ENCODE results near the gene PCDH1.
"Not testable (repeated sequence)": the region's sequence is repeated elsewhere in the genome, so short reads cannot be mapped to it uniquely, and the experiment has no call there.

Gene PCDH1

DNA sequence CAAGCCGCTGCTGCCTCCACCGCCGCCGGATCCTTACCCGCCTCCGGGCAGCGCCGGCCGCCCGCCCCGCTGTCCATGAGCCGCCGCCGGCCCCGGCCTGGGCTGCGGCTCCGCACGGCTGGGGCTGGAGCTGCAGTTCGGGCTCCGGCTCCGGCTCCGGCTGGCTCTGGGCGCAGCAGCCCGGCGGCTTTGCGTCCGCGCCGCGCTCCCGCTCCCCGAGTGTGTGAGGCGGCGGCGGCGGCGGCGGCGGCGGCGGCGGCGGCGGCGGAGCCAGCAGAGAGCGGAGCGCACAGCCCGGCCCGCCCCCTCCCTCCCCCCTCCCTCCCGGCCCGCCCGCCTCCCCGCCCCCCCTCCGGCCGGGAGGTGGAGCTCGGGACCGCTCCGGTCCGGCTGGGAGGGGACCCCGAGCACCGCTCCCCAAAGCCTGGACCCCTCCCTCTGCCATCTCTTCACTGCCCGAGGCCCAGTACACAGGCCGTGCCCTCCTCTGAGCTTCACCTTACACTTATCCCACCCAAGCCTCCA, at the start of gene PCDH1:
Gene PCDH1 (minus strand): TSS at position 225 of the 525 bp plus-strand sequence. CDS start 148 bp downstream, at position 77.
- no peak for DNase-seq (ENCODE audit: low read depth)

DNA sequence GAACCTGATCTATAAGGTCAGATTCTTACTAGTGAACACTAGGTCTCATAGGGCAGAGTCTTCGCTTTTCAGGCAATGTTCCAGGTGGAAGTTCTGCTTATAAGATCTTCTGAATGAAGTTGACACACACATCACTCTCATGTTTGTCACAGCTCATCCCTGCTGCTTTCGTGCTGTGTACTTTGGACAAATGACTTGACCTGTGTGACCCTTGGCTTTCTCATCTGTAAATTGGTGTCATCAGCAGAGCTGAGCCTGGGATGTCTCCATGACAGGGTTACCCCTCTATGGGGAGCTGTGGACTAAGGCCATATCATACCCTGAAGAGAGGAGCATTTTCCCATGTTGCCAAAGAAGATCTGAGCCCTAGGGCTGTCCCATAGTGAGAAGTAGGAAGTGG, 48.2 kb upstream of the PCDH1 start:
- no peak for DNase-seq (ENCODE audit: low read depth)

DNA sequence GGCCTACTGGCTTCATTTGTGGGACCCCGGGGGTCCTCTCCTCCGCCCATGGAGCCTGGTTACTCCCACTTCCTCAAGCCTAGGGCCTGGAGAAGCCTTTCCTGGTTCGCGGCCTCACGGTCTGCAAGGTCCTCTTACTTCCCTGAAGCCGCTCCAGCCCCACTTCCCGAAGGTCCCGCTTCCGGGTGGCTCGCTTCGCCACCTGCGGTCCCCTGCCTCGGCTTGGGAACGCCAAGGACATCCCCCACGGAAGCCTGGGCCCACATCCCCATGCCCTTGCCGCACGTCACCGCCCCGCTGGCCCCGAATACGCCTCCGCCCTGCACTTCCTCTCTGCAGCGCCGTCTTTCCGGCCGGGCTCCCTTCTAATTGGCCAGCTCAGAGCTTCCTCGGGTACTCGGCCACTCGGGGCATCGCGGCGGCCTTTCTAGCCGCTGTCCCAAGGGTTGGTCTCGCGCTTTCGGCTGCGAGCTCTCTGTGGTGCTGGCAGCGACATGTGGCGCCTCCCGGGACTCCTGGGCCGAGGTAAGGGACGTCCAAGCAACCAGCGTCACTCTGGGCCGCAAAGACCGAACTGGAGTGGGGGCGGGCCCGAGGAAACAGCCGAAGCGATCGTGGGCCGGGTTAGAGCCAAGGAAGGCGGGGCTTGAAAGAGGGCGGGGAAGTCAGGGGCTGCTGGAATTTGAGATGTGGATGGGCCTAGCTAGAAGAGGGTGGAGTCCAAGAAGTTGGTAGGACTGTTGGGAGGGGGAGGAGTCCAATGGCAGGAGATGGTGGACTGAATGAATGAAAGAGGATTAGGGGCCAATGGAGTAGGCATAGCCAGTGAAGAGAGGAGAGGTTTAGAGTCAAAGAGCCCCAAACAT, 45.5 kb upstream of the PCDH1 start, which contains the start of gene DELE1:
Gene DELE1 (plus strand): TSS at position 424 of the 866 bp plus-strand sequence. CDS start 71 bp downstream, at position 495.
- peak; percentile 85 for DNase-seq (ENCODE audit: low read depth)

DNA sequence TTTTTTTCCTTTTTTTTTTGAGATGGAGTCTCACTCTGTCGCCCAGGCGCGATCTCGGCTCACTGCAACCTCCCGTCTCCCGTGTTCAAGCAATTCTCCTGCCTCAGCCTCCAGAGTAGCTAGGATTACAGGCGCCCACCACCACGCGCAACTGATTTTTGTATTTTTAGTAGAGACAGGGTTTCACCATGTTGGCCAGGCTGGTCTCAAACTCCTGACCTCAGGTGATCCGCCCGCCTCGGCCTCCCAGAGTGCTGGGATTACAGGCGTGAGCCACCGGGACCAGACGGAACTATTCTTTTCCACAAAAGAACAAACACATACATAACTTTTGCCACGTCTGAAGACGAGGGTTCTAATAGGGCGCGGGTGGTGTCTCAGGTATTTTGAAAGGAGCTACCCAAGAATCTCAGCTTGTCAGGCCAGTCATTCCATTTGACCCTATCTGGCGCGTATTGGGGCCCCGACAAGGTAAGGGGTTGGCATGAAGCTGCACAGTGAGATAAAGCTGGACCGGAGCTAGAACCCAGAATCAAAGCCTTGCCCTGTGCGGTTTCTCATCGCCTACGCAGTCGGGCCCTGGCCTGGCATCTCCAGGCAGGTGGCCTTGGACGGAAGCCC, 44.7 kb upstream of the PCDH1 start:
- not testable (repeated sequence) for DNase-seq (ENCODE audit: low read depth)

DNA sequence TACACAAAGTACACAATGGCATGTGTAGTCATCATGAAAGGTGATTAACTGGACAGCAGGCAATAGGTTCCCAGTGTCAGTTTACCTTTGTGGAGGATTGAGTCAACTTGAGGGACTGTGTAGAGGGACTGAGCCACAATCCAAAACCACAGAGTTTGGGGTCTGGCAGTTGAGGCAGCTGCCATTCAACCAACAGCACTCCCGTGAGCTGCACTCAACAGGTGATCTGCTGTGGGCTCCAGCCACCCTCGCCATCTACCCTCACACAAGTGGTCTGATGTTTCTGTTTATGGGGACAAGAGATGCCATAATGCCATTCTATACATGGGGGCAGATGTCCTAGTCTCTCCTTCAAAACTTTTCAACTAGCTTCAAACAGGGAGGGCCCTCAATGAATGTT, 42.6 kb upstream of the PCDH1 start:
- DNase-seq (ENCODE audit: low read depth), result no peak

DNA sequence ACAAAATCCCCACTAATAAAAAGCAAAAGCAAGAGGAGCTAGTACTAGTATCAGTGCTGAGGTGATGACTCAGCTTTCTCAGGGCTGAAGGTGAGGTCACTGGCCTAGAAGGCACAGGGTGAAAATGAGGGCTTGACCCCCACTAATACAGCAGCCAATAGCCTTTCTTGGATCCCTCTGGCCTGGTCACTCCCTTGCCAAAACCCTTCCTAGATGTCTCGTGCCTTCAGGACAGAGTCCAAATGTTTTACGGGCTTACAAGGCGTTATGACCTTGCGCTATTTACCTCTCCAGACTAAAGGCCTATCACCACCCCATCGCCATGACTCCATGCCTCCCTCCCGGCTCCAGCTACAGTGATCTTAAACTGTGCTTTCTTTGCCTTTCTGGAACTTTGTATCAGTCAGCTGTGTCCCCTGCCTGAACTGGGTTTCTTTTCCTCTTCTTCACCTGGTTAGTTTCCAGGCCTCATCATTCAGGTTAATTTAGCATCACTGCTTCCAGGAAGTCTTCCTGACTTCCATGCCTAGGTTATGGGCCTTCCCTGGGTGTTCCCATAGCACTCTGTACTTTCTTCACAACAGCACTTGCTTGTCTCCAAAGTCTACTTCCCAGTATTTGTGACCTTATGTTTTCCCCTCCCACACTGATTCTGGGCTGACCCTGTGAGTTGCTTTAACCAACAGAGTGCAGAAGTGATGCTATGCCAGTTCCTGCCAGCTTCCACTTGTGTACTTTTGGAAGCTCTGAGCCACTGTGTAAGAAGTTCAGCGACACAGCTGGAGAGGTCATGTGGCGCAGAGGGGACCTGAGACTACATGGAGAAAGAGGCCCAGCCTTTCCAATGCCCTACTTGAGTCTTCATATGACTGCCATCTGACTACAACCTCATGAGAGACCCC, 41.3 kb upstream of the PCDH1 start:
- no peak for DNase-seq (ENCODE audit: low read depth)

DNA sequence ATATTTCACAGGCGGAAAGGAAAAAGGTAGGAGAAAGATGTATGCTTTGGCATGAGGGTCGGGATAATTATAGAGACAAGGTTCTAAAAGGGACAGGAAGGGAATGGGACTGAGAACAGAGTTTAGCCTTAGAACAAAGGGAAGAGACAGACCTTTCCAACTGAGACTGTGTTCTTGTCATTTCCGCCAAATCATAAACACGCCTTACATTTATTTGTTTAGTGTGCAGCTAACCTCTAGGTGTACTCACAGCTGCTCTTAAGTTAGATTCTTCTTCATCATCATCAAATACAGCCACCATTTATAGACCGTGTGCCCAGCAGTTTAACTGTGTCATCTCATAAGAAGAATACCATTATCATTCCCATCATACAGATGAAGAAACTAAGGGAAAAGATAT, 39.5 kb upstream of the PCDH1 start:
- DNase-seq (ENCODE audit: low read depth), result no peak

DNA sequence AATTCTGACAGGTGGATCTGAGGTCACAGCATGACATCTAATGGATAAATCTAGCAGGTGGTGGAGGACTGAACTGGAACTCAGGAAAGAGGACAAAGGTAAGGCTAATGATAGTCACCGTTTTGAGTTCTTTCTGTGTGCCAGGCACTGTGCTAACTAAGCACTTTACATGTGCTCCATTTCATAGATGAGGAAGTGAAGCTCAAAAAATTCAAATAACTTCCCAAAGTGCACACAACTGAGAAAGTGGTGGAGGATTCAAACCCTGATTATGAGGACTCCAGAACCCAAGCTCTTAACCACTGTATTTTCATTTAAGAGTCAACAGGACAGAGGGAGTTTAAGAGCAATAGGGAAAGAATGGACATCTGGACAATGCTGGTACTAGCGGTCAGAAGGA, 38.3 kb upstream of the PCDH1 start:
- DNase-seq (ENCODE audit: low read depth), result no peak

DNA sequence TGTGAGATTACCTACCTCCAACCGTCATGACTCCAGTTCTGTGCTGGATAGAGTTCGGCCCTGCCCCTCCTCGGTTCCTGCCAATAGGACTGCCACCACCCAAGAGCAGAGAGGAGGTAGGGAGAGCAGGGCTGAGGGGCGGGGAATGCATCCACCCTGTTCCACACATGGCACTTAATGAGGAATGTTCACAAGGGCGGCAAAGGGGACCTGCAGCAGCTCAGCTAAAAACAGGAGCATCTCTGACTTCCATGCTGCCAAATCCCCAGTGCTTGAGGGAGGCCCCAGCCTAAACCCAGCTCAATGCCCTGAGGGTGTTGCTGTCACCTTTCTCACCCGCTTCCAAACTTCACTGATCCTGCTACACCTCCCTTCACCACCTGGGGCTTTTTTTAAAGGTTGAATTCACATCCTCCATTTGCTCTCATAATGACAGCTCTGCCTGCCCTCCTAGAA, 37.7 kb upstream of the PCDH1 start:
- DNase-seq (ENCODE audit: low read depth), result no peak

DNA sequence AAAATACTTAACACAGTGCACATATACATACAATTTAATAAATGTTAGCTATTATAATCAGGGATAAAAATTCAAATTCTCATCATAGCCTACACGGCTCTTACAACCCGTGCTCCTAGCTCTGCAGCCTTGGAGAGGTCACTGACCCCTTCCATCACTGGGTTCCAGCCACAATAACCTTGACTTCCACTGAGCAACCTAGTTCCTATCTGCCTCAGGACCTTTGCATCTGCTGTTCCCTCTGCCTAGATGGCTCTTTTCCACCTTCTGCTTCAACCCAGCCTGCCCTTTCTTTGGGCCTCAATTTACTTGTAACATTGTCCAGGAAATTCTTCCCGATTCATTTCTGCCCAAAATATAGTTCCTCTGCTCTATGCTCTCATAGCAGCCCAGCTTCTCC, 36.6 kb upstream of the PCDH1 start:
- no peak for DNase-seq (ENCODE audit: low read depth)

DNA sequence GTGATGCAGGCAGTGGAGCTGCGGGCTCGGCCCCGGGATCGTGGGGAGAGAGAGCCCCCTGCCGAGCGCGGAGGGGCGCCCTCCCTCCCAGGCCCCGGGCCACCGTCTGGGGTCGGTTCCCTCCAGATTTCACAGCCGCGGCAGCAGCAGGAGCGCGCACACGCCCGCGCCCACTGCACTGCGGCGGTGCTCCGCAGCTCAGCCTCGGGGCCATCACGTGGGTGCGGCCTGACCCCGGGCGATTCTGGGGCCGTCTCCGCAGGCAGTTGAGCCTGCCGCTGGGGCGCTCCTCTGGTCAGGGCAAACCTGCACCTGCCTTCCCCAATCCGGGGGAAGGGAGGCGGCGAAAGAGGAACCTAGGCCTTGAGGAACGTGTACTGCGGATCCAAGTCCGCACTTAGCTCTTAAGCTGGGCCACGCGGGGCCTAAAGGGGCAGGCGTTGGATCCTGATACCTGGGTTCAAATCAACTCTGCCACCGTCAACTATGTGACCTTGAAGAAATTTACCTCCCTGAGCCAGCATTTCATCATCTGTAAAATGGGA, 36.1 kb upstream of the PCDH1 start:
- DNase-seq (ENCODE audit: low read depth), result no peak

DNA sequence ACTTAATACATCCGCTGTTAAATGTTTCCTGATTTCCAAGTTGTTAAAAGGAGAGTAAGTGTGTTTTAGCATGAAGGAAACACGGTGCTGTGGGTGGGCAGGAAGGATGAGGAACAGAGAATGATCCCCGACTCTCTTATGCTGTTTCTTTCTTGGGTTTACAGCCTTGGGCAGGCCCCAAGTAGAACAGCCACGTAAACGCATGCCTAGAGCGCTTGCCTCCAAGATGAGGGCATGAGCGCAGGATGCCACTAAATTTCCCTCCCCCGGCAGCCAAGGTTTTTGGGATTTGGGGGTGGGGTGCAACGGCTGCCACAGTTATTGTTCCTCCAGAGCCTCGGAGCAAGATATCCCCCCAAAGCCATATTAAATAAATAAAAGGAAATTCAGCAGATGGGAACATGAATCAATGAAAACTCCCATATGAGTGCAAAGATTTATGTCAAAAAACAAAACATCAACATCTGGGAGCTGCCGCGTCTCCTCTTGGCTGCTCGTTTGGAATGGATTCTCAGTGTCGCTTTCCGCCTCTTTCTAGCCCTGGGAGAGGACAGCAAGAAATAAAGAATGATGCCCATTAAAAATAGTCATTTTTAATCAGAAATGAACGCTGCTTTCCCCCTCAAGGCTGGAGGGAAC, 35.5 kb upstream of the PCDH1 start:
- DNase-seq (ENCODE audit: low read depth), result no peak

DNA sequence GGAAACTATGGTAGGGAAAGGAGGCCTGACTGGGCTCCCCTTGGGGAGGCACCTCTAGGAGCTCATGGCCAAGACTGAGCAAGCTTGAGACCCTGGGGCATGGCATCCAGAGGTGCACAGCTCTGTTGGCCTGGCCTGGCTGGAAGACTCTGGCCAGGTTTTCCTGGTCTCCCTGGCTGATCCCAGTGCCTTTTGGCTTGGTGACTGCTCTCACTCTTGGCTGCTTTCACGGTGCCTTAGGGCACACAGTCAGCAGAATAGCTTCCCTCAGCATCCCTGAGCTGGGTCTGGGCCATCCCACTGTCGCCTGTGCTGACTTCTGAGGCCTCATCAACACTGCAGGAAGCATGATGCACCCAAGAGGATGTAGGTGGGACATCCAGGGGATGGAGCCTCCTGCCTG, 32.1 kb upstream of the PCDH1 start:
- DNase-seq (ENCODE audit: low read depth), result no peak

DNA sequence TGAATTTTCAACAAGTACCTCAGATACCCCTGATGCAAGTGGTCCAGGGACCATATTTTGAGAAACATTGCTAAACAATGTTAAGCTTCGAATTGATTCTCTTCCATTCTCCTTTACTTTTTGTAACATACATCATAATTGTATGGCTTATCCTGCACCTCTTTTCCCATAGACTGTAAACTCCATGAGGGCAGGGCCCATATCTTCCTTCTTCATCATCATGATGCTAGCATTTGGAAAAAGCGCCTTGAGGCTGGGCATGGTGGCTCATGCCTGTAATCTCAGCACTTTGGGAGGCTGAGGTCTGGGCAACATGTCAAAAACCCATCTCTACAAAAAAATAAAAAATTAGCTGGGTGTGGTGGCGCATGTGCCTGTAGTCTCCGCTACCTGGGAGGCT, 31.0 kb upstream of the PCDH1 start:
- no peak for DNase-seq (ENCODE audit: low read depth)

DNA sequence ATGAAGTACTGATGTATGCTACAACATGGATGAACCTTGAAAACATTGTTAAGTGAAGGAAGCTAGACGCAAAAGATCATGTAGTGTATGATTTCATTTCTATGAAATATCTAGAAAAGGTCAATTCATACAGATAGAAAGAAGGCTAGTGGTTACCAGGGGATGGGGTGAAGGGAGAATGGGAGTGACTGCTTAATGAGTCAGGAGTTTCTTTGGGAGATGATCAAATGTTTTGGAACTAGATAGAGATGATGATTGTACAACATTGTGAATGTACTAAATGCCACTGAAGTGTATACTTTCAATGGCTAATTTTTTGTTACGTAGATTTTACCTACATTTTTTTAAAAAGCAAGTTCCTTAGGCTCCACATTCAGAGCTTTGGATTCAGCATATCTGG, 30.6 kb upstream of the PCDH1 start:
- no peak for DNase-seq (ENCODE audit: low read depth)

DNA sequence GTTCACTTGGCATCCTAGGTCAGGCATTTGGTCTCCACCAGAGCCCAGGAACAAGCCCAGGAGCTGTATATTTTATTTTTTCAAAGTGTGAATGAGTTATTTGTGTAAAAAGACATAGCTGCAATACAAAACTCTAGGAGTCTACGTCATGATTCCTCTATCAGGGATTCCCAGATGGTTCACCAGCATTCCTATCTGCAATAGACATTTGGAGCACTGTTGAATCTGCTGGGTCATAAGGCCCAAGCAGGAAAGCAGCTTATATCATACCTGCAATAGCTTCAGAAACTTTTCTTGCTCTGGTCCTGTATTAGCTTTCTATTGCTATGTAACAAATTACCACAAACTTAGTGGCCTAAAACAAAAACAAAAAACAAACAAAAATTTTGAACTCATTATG, 28.8 kb upstream of the PCDH1 start:
- no peak for DNase-seq (ENCODE audit: low read depth)

DNA sequence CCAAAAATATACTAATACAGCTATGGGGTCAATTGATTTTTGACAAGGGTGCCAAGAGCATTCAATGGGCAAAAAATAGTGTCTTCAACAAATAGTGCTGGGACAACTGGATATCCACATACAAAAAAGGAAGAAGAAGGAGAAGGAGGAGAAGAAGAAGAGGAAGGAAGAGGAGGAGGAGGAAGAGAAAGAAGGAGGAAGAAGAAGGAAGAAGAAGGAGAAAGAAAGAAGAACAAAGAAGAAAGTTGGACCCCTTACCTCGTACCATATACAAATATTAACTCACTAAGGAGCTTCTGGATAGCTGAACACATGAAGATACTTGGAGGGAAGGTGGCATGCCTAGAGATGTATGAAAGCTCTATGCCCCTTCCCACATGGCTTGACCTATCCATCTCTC, 28.3 kb upstream of the PCDH1 start:
- no peak for DNase-seq (ENCODE audit: low read depth)

DNA sequence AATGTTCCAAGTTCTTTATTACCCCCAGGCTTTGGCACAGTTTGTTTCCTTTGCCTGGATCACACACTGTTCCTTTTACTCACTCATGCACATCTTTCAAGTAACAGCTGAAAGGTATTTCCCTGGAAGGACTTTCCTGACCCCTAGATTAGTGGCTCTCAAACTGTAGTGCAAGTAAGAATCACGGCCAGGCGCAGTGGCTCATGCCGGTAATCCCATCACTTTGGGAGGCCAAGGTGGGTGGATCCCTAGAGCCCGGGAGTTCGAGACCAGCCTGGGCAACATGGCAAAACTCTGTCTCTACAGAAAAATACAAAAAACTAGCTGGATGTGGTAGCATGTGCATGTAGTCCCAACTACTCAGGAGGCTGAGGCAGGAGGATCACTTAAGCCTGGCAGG, 26.3 kb upstream of the PCDH1 start:
- no peak for DNase-seq (ENCODE audit: low read depth)

DNA sequence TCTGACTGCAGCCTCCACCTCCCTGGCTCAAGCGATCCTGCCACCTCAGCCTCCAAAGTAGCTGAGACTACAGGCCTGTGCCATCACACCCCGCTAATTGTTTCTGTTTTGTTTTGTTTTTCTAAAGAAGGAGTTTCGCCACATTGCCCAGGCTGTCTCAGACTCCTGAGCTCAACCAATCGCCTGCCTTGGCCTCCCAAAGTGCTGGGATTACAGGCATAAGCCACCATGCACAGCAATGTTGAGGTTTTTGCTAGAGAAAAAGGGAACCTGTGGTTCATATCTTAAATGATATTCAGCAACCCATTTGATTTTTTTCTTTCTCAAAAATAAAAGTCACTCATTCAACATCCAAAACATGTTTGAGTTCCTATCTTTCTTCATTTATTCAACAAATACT, 25.1 kb upstream of the PCDH1 start:
- DNase-seq (ENCODE audit: low read depth), result no peak

DNA sequence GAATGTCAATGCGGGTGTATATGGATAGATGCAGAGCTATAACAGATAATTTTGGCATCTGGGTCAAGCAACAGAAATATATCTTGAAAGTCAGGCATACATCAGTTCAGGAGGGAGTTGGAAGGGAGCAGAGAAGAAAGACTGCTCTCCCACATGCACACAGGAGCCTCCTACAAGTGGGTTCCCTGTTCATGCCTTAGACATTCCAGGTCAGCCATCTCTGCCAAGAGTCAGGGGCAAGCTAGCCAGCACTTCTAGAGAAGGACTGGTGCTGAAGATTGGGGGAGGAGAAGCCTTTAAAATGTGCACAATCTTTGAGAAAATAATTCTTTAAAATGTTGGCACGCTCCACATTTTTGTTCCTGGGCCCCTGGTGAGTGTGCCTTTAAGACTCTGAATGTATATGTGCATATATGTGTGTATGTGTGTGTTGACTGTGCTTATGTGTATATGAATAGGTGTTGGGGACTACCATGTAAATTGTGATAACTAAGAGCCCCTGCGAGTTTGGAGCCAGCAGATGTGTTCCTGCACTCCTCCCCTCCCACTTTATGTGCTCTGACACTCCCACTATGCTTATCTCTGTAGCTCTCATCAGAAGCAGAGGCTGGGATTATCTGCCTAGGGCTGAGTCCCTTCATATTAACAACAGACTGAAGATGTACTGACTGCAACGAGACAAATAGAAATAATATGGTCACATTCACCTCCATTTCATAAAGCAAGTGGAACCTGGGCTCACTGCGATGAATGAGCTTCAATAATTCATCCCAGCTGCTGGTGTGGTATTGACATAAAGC, 24.0 kb upstream of the PCDH1 start:
- no peak for DNase-seq (ENCODE audit: low read depth)

Data from fibroblast of the conjunctiva (primary cell).